Memory B cell (primary cell): ENCODE data around the gene LRMDA.
"Not testable (repeated sequence)": the region's sequence is repeated elsewhere in the genome, so short reads cannot be mapped to it uniquely, and the experiment has no call there.

Experiments
- ATAC-seq: fragments of 150-1000 bp; cut with Tn5 transposase; 2 replicates; pipeline ENCODE4 v1.10.0; 2021; ENCODE audit warnings: low read depth, mild to moderate bottlenecking, moderate library complexity
- DNase-seq, 2 donors: peaks; one replicate each; pipeline ENCODE4 v3.0.0; 2022; ENCODE audit warnings: low spot score in 2 of 2
- H3K27ac Mint-ChIP-seq: one replicate; pipeline ENCODE4 v1.8.0; 2022; ENCODE audit warnings: mild to moderate bottlenecking, moderate library complexity, mixed read lengths
- H3K27me3 Mint-ChIP-seq: one replicate; pipeline ENCODE4 v1.8.0; 2022; ENCODE audit warnings: mixed read lengths
- H3K36me3 Mint-ChIP-seq: one replicate; pipeline ENCODE4 v1.8.0; 2022; ENCODE audit warnings: mild to moderate bottlenecking, mixed read lengths
- H3K4me1 Mint-ChIP-seq: one replicate; pipeline ENCODE4 v1.8.0; 2022; ENCODE audit warnings: mixed read lengths
- H3K4me3 Mint-ChIP-seq: one replicate; pipeline ENCODE4 v1.8.0; 2022; ENCODE audit warnings: mild to moderate bottlenecking, moderate library complexity, mixed read lengths
- H3K9me3 Mint-ChIP-seq: one replicate; pipeline ENCODE4 v1.8.0; 2022; ENCODE audit warnings: mixed read lengths

Gene LRMDA

GRCh38 chr10:76555067-76555670 lies 1123.7 kb downstream of the LRMDA start:
- no peaks in the 10 kb centered on the region for H3K36me3 Mint-ChIP-seq

DNA sequence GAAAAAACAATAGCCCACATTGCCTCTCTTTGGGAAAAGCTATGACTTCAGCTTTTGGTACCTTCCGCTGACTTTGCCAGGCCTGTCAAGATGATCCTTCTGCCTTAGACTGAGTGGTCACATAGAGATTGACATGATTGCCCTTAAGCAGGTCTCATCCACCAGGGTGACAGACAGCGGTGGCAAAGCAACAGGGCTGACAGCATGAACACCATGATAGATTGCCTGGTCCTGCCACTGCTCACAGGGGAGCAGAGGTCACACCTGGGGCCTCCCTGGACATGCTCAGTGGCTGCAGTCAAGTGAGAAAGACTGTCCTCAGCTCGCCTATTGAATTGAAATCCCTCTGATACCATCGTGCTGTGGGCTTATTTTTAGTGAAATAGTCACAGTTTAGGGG lies 1125.9 kb downstream of the LRMDA start:
- H3K9me3 Mint-ChIP-seq = no peaks in the 10 kb centered on the region
- no peaks in the 10 kb centered on the region for H3K27me3 Mint-ChIP-seq
- H3K4me1 Mint-ChIP-seq = no peaks in the 10 kb centered on the region
- no peak overlapping the region for H3K4me3 Mint-ChIP-seq
- no peak overlapping the region for H3K27ac Mint-ChIP-seq
- no peak for DNase-seq
- H3K36me3 Mint-ChIP-seq = no peaks in the 10 kb centered on the region
- ATAC-seq = no peak

More at GRCh38 chr10:76555067-76555670, 1123.7 kb downstream of the LRMDA start:
- Mint-ChIP-seq H3K9me3 (no peaks in the 10 kb centered on the region), H3K4me1 (no peaks in the 10 kb centered on the region), H3K27me3 (no peaks in the 10 kb centered on the region), H3K27ac (no peak overlapping the region), H3K4me3 (no peak overlapping the region)
- ATAC-seq (no peak), DNase-seq (no peak)

DNA sequence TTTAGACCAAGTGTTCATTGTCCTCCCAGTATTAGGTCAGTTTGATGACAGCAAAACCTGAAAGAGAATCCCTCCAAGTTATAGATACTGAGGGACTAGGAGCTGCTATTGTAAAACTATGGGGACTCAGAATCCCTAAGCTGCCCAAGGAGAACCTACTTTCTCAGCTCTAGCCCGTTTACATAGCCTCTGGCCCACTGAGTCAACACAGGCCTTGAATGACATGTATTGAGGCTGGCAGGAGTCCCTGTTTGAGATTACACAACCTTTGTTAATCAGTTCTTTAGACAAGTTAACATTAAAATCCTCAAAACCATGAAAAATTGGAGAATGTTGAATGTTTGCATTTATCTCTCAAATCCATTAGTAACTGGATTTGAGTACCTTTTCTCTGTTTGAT lies 1127.2 kb downstream of the LRMDA start:
- Mint-ChIP-seq H3K9me3 (no peaks in the 10 kb centered on the region), H3K4me3 (no peak overlapping the region), H3K27me3 (no peaks in the 10 kb centered on the region), H3K36me3 (no peaks in the 10 kb centered on the region), H3K4me1 (no peaks in the 10 kb centered on the region), H3K27ac (no peak overlapping the region)
- DNase-seq = no peak
- ATAC-seq = no peak

DNA sequence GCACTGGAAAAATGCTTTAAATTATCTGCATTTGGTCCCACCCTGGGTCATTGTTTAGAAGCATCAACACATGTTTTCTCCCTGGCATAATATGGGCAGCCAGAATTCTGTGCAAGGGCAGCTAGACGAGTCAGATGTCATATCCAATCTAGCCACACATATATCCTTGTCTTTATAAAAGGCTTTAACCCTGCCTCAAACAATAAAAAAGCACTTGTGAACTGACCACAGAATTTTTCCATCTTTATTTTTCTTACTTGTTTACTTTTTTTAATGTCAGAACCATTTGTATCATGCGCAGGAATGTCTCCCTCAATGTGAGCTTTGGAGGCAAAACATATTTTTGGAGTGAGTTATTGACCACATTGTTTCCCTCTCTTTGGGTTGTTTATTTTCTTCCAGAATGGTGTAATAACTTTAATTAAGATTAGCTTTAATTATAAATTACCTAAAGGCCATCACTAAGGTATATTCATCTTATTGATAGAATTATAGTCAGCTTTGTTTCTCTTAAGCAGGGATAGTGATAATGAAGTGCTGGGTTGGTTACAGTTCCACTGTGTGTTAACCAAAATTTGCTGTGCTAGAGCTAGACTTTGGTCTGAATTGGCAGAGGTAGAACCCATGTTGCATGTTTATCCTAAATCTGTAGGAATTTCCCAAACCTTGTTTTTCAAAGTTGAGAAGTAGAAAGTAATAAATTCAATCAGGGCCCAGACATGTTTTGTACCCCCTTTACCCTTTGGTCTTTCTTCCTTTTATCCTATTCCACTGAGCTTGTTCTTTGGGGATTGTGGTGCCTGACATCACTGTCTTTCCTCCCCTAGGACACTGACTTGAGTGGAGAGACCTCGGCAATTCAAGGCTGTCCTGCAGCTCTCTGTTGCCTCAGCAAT lies 1127.8 kb downstream of the LRMDA start:
- ATAC-seq (no peak), DNase-seq (no peak)
- Mint-ChIP-seq H3K27me3 (no peaks in the 10 kb centered on the region), H3K36me3 (no peaks in the 10 kb centered on the region), H3K4me1 (no peaks in the 10 kb centered on the region), H3K4me3 (no peak overlapping the region), H3K27ac (no peak overlapping the region), H3K9me3 (no peaks in the 10 kb centered on the region)

DNA sequence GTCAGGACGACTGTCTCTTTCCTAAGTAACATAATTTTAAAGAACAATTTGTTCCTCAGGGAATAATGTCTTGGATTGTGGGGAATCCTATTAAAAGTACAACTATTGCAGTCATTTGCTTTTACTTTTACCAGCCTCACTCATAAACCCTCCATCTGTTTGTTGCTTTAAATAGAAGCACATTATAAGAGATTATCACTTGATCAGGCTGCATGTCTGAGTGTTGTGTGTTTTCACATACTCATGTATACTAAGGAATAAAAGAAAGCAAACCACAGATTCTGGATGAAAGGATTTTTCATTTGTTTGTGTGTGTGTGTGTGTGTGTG lies 1128.4 kb downstream of the LRMDA start:
- no peaks in the 10 kb centered on the region for H3K36me3 Mint-ChIP-seq
- H3K4me3 Mint-ChIP-seq = no peak overlapping the region
- DNase-seq = no peak
- ATAC-seq = no peak
- no peak overlapping the region for H3K27ac Mint-ChIP-seq
- no peaks in the 10 kb centered on the region for H3K9me3 Mint-ChIP-seq
- no peaks in the 10 kb centered on the region for H3K4me1 Mint-ChIP-seq
- H3K27me3 Mint-ChIP-seq = no peaks in the 10 kb centered on the region

- Mint-ChIP-seq H3K27me3 (no peaks in the 10 kb centered on the region), H3K4me3 (no peak overlapping the region), H3K4me1 (no peaks in the 10 kb centered on the region), H3K27ac (no peak overlapping the region), H3K36me3 (no peaks in the 10 kb centered on the region), H3K9me3 (no peaks in the 10 kb centered on the region)
- DNase-seq (no peak), ATAC-seq (no peak)
These were observed 1128.9 kb downstream of the LRMDA start for GRCh38 chr10:76560338-76560737.

DNA sequence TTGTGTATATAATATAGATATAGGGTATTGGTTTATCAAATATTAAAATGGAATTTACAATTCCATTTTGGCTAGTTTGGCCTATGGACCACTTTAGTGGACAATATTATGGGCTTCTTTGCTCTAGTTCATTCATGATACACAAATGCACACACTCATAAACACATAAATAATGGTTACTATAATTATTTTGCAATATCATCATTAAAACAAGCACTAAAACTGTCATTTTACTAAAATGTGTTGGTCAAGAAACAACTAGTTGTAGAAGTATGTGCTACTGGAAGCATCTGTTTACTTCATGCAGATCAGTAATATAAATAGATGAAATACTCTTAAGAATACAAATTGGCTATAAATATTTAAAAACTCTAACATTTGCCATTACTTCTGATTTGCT lies 1131.9 kb downstream of the LRMDA start:
- H3K4me1 Mint-ChIP-seq = no peaks in the 10 kb centered on the region
- ATAC-seq (no peak), DNase-seq (no peak)
- H3K4me3 Mint-ChIP-seq = no peak overlapping the region
- H3K36me3 Mint-ChIP-seq = no peaks in the 10 kb centered on the region
- no peaks in the 10 kb centered on the region for H3K9me3 Mint-ChIP-seq
- H3K27me3 Mint-ChIP-seq = no peaks in the 10 kb centered on the region
- H3K27ac Mint-ChIP-seq = no peak overlapping the region

- Mint-ChIP-seq H3K4me1 (no peaks in the 10 kb centered on the region), H3K4me3 (no peak overlapping the region), H3K27ac (no peak overlapping the region), H3K36me3 (peaks cover 2% of the 10 kb centered on the region), H3K9me3 (peaks cover 7% of the 10 kb centered on the region), H3K27me3 (peaks cover 2% of the 10 kb centered on the region)
- ATAC-seq = no peak
- no peak for DNase-seq
These were observed 1140.6 kb downstream of the LRMDA start for GRCh38 chr10:76572021-76572420.

DNA sequence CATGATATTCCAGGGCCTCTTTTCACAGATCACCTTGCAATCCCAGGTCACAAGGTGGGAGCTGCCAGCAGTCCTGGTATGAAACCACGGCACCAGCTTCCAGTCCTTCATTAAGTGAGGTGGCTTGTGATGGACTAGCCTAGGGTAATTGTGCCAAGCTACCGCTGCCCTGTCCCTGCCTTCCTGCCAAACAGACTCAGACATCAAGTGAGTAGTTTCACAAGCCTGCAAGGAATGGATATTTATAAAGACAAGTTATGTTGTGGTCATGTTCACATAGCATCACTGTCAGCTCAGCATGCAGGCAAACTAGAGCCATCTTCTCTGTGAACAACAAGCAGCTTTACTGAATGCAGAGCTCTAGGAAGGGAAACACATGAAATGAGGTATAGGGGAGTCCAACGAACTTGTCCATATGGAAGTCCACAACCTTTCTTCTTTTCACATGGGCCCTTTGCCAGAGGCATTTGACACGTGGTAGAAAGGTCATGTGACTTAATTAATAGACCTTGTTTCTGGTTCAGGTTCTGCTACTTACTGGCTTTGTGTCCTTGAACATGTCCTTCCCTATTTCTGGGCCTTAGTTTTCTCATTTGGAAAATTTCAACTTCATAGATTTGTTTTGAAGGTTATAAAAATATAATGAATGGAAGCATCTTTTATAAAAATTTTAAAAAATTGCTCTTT lies 1145.0 kb downstream of the LRMDA start:
- Mint-ChIP-seq H3K36me3 (peaks cover 2% of the 10 kb centered on the region), H3K4me3 (no peak overlapping the region), H3K9me3 (peaks cover 9% of the 10 kb centered on the region), H3K27me3 (peaks cover 2% of the 10 kb centered on the region), H3K27ac (no peak overlapping the region), H3K4me1 (no peaks in the 10 kb centered on the region)
- no peak for ATAC-seq
- DNase-seq = no peak

DNA sequence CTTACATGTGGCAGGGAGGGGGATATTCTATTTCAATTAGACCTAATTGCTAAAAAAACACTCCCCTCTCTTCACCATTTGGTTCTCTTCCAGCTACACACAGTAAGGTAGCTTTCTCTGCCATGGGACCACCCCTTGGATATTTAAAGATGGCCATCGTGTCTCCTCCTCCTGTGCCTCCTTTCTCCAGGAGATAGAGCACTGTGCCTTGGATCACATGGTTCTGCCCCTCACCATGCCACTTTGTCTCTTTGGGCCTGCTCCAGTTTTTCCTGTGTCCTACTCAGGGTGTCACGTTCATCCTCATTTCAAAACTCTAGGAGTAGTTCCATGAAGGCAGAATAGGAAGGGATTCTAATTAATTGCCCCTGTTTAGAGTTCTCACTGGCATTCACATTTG lies 1146.0 kb downstream of the LRMDA start:
- ATAC-seq (no peak), DNase-seq (no peak)
- Mint-ChIP-seq H3K4me3 (no peak overlapping the region), H3K36me3 (peaks cover 2% of the 10 kb centered on the region), H3K27ac (no peak overlapping the region), H3K9me3 (peaks cover 9% of the 10 kb centered on the region), H3K27me3 (peaks cover 2% of the 10 kb centered on the region), H3K4me1 (no peaks in the 10 kb centered on the region)

DNA sequence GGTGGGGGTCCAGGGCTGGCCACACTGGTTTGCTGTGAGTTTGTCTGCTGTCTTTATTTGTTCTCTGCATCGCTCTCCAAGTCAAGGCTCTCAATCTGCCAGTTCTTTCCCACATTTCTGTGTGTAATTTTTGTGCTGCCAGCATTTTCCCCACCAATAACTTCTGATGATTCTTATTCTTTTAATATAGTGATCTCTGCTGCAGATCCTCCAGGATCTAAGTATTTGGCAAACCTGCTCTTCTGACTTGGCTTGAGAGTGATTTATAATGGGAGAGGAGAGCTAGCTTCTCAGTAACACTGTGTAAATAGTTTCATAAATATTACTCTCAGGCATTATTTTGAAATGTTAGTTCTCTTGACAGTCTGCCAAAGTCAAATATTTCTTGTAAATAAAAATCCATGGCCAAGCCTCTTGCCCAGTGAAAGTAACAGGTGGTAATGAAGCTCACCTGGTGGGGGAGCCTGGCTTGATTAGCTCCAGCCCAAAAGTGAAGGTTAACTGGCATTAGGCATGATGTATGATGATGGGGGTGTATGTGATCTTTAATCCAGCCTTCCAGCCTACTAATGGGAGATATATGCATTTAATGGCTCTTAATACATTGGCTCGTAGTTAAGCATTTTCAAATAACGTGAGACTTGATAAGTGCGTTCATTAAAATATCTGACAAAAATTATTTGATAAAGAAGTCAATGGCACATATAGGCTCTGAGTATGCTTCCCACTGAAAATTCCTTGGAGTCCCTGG lies 1150.3 kb downstream of the LRMDA start:
- no peaks in the 10 kb centered on the region for H3K4me1 Mint-ChIP-seq
- ATAC-seq = no peak
- H3K36me3 Mint-ChIP-seq = no peaks in the 10 kb centered on the region
- H3K9me3 Mint-ChIP-seq = peaks cover 2% of the 10 kb centered on the region
- no peak overlapping the region for H3K4me3 Mint-ChIP-seq
- H3K27ac Mint-ChIP-seq = no peak overlapping the region
- no peak for DNase-seq
- H3K27me3 Mint-ChIP-seq = no peaks in the 10 kb centered on the region

DNA sequence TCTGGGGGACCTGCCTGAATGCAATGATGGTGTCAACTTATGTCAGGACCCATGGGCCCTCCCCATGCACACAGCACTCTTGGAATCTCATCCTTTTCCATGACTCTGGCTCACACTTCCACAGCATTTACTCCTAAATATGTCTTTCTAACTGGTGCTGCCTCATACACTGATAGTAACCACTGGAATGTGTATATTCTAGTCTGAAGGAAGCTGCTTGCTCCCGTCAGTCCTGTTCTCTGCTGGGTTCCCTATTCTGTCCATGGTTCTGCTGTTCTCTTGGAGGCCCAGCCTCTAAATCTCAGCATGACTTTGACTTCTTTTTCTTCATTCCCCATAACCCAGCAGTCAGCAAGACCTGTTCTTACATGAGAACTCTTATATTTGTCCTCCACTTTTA lies 1151.1 kb downstream of the LRMDA start:
- H3K36me3 Mint-ChIP-seq = no peaks in the 10 kb centered on the region
- ATAC-seq (no peak), DNase-seq (no peak)
- no peaks in the 10 kb centered on the region for H3K4me1 Mint-ChIP-seq
- no peak overlapping the region for H3K27ac Mint-ChIP-seq
- peaks cover 2% of the 10 kb centered on the region for H3K9me3 Mint-ChIP-seq
- H3K4me3 Mint-ChIP-seq = no peak overlapping the region
- H3K27me3 Mint-ChIP-seq = no peaks in the 10 kb centered on the region

DNA sequence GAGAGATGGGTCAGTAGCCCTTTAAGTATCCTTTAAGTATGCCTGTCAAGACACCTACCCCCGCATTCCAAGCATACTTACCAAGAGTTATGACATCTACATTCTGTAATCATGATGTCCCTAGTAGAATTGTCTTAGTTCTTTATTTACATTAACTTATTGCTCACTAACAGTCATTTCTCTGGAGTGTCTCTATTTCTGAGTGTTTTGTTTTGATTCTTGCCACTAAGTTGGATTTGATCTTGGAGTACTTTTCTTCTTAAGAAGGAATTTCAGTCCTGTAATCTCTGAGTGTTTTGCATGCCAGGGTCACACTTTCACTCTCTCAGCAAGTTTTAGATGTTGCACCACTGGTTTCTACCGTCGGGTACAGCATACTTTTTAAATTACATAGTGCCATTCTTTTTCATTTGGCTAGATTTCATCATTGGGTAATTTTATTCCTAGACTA lies 1152.3 kb downstream of the LRMDA start:
- H3K4me3 Mint-ChIP-seq = no peak overlapping the region
- H3K36me3 Mint-ChIP-seq = no peaks in the 10 kb centered on the region
- no peak overlapping the region for H3K27ac Mint-ChIP-seq
- no peaks in the 10 kb centered on the region for H3K4me1 Mint-ChIP-seq
- no peaks in the 10 kb centered on the region for H3K27me3 Mint-ChIP-seq
- H3K9me3 Mint-ChIP-seq = peaks cover 2% of the 10 kb centered on the region
- ATAC-seq (no peak), DNase-seq (no peak)

GRCh38 chr10:76584466-76584865 lies 1153.0 kb downstream of the LRMDA start:
- not testable (repeated sequence) for H3K27ac Mint-ChIP-seq, H3K9me3 Mint-ChIP-seq, H3K36me3 Mint-ChIP-seq, ATAC-seq, H3K4me1 Mint-ChIP-seq, H3K27me3 Mint-ChIP-seq, DNase-seq, H3K4me3 Mint-ChIP-seq
